WTC11 (cell line): ENCODE measurements around the gene SHANK1. TPM values are rescaled to one million over a fixed set of nuclear protein-coding genes. Genes with fewer than 3 reads are reported as not detected.

ENCODE experiments used
- ATAC-seq: fragments of 200-7000 bp; cut with Tn5 transposase; 2 replicates; pipeline ENCODE4 v1.10.0; 2021; ENCODE audit warnings: mild to moderate bottlenecking, moderate library complexity
- CTCF ChIA-PET: fragments of 300-600 bp; sonication (Branson Sonifier 250); formaldehyde crosslinking; loops from one replicate; lab custom pipeline; 2021; ENCODE audit warnings: antibody characterized with exemption; lab: Charles Lee
- POLR2A ChIA-PET: fragments of 350-600 bp; sonication (Branson Sonifier 250); formaldehyde crosslinking; loops from one replicate; lab custom pipeline; 2021; ENCODE audit warnings: antibody characterized with exemption; lab: Charles Lee
- DNase-seq: peaks from one replicate; pipeline ENCODE4 v3.0.0; 2021; ENCODE audit warnings: low spot score
- H3K27ac Mint-ChIP-seq: 2 replicates; pipeline ENCODE4 v1.8.0; 2021; ENCODE audit warnings: mixed read lengths
- H3K27me3 Mint-ChIP-seq: 2 replicates; pipeline ENCODE4 v1.8.0; 2021; ENCODE audit warnings: low read depth, mild to moderate bottlenecking, moderate library complexity, mixed read lengths
- H3K36me3 Mint-ChIP-seq: 2 replicates; pipeline ENCODE4 v1.8.0; 2021; ENCODE audit warnings: mixed read lengths
- H3K4me1 Mint-ChIP-seq: 2 replicates; pipeline ENCODE4 v1.8.0; 2022; ENCODE audit warnings: mixed read lengths
- H3K4me3 Mint-ChIP-seq: 2 replicates; pipeline ENCODE4 v1.8.0; 2021; ENCODE audit warnings: mild to moderate bottlenecking, moderate library complexity, mixed read lengths
- H3K9me3 Mint-ChIP-seq: 2 replicates; pipeline ENCODE4 v1.8.0; 2021; ENCODE audit warnings: mixed read lengths
- AR ChIP-seq: fragments of 250-450 bp; sonication (Bioruptor Pico); IDR thresholded peaks from 2 replicates; pipeline ENCODE4 v1.9.0; 2021; ENCODE audit warnings: mild to moderate bottlenecking
- ARID4B ChIP-seq: sonication (generic); formaldehyde crosslinking; IDR thresholded peaks from 2 replicates; pipeline ENCODE4 v1.8.0; 2023; ENCODE audit warnings: missing genetic modification reagents, mild to moderate bottlenecking, borderline replicate concordance
- CBFB ChIP-seq: sonication (generic); formaldehyde crosslinking; IDR thresholded peaks from 2 replicates; pipeline ENCODE4 v1.8.1; 2022; ENCODE audit warnings: mild to moderate bottlenecking, low read depth, missing genetic modification reagents
- ESRRA ChIP-seq: sonication (generic); formaldehyde crosslinking; IDR thresholded peaks from 2 replicates; pipeline ENCODE4 v1.8.1; 2022; ENCODE audit warnings: mild to moderate bottlenecking, missing genetic modification reagents, borderline replicate concordance
- FOXP1 ChIP-seq: sonication (generic); formaldehyde crosslinking; IDR thresholded peaks from 2 replicates; pipeline ENCODE4 v1.8.0; 2022; ENCODE audit warnings: missing genetic modification reagents, mild to moderate bottlenecking, moderate library complexity, borderline replicate concordance
- HMGA2 ChIP-seq: fragments of 250-450 bp; sonication (Bioruptor Pico); IDR thresholded peaks from 2 replicates; pipeline ENCODE4 v1.4.0; 2021; ENCODE audit warnings: mild to moderate bottlenecking, moderate library complexity
- KAT7 ChIP-seq: sonication (generic); formaldehyde crosslinking; IDR thresholded peaks from 2 replicates; pipeline ENCODE4 v1.8.1; 2023; ENCODE audit warnings: missing genetic modification reagents, mild to moderate bottlenecking, borderline replicate concordance
- NFE2L1 ChIP-seq: sonication (generic); formaldehyde crosslinking; IDR thresholded peaks from 2 replicates; pipeline ENCODE4 v1.8.1; 2023; ENCODE audit warnings: missing genetic modification reagents
- NFYB ChIP-seq: sonication (generic); formaldehyde crosslinking; conservative IDR thresholded peaks from 2 replicates; pipeline ENCODE4 v1.8.0; 2022; ENCODE audit warnings: low read depth, missing genetic modification reagents
- NR2C2 ChIP-seq: sonication (generic); formaldehyde crosslinking; IDR thresholded peaks from 2 replicates; pipeline ENCODE4 v1.8.0; 2022; ENCODE audit warnings: mild to moderate bottlenecking, missing genetic modification reagents
- PRRX2 ChIP-seq: fragments of 250-450 bp; sonication (Bioruptor Pico); IDR thresholded peaks from 2 replicates; pipeline ENCODE4 v1.8.0; 2021; ENCODE audit warnings: mild to moderate bottlenecking
- STAT6 ChIP-seq: sonication (generic); formaldehyde crosslinking; conservative IDR thresholded peaks from 2 replicates; pipeline ENCODE4 v1.8.1; 2023; ENCODE audit warnings: mild to moderate bottlenecking, low read depth, missing genetic modification reagents, moderate library complexity
- TEAD4 ChIP-seq: sonication (generic); formaldehyde crosslinking; IDR thresholded peaks from 2 replicates; pipeline ENCODE4 v1.8.0; 2022; ENCODE audit warnings: mild to moderate bottlenecking, missing genetic modification reagents
- ZBTB43 ChIP-seq: sonication (generic); formaldehyde crosslinking; IDR thresholded peaks from 2 replicates; pipeline ENCODE4 v1.8.1; 2023; ENCODE audit warnings: mild to moderate bottlenecking, missing genetic modification reagents
- ZNF121 ChIP-seq: sonication (generic); formaldehyde crosslinking; IDR thresholded peaks from 2 replicates; pipeline ENCODE4 v1.8.0; 2023; ENCODE audit warnings: missing genetic modification reagents
- ZNF317 ChIP-seq: sonication (generic); formaldehyde crosslinking; IDR thresholded peaks from 2 replicates; pipeline ENCODE4 v1.8.1; 2023; ENCODE audit warnings: low read depth, mild to moderate bottlenecking, moderate library complexity, missing genetic modification reagents, borderline replicate concordance
- ZNF423 ChIP-seq: fragments of 250-450 bp; sonication (Bioruptor Pico); IDR thresholded peaks from 2 replicates; pipeline ENCODE4 v2.1.2; 2022; ENCODE audit warnings: mild to moderate bottlenecking, moderate library complexity
- total RNA-seq: library from RNA; stranded (reverse); gene quantifications from 3 replicates; pipeline ENCODE4 v1.2.3, GENCODE V29; 2021

The SHANK1 gene
- total RNA-seq, 1 experiment from 2014 or later = 8.7 TPM

GRCh38 chr19:50629194-50629593 lies 90.4 kb downstream of the SHANK1 start:
- POLR2A ChIA-PET = no interaction called here

GRCh38 chr19:50628551-50628950 lies 91.1 kb downstream of the SHANK1 start:
- peaks cover 5% of the 10 kb centered on the region for H3K9me3 Mint-ChIP-seq
- peaks cover 5% of the 10 kb centered on the region for H3K36me3 Mint-ChIP-seq
- ATAC-seq (no peak), DNase-seq (no peak)
- POLR2A ChIA-PET = no interaction called here
- CTCF ChIA-PET = interaction anchor here (0.7 to 2.5 kb wide), 16 partner anchors 10 to 134 kb away, joined by 3 to 14 read pairs (median 4); partner anchors contain the start of genes C19orf81 and CLEC11A
- TF ChIP-seq CBFB (no peak), NFYB (no peak), AR (CRISPR knock-in tag) (no peak), ZNF121 (no peak), NFE2L1 (CRISPR knock-in tag) (no peak), ESRRA (CRISPR knock-in tag) (no peak), ZNF317 (no peak), FOXP1 (no peak), KAT7 (CRISPR knock-in tag) (no peak), HMGA2 (CRISPR knock-in tag) (no peak)
- no peak overlapping the region for H3K27ac Mint-ChIP-seq
- no peak overlapping the region for H3K4me3 Mint-ChIP-seq
- no peaks in the 10 kb centered on the region for H3K4me1 Mint-ChIP-seq
- H3K27me3 Mint-ChIP-seq = peaks cover 7% of the 10 kb centered on the region

More at GRCh38 chr19:50629194-50629593, 90.4 kb downstream of the SHANK1 start:
- H3K27me3 Mint-ChIP-seq = peaks cover 9% of the 10 kb centered on the region
- no peak for DNase-seq
- TF ChIP-seq PRRX2 (CRISPR knock-in tag) (no peak), NR2C2 (no peak), ZNF423 (CRISPR knock-in tag) (no peak)
- TF ChIP-seq, all 79 proteins: peak for 0
- Mint-ChIP-seq H3K36me3 (peaks cover 10% of the 10 kb centered on the region), H3K27ac (no peak overlapping the region), H3K9me3 (peaks cover 11% of the 10 kb centered on the region), H3K4me1 (no peaks in the 10 kb centered on the region), H3K4me3 (no peak overlapping the region)
- CTCF ChIA-PET = interaction anchor here (1.0 to 2.5 kb wide), 4 partner anchors 10 to 95 kb away, joined by 3 to 14 read pairs (median 10); partner anchors contain the start of gene CLEC11A
- no peak for ATAC-seq

- CTCF ChIA-PET = interaction anchor here (0.7 to 2.5 kb wide), 18 partner anchors 11 to 135 kb away, joined by 3 to 14 read pairs (median 4); partner anchors contain the start of genes C19orf81 and CLEC11A
- Mint-ChIP-seq H3K9me3 (peaks cover under 1% of the 10 kb centered on the region), H3K4me1 (no peaks in the 10 kb centered on the region), H3K27me3 (peaks cover 4% of the 10 kb centered on the region), H3K27ac (no peak overlapping the region), H3K36me3 (peaks cover 1% of the 10 kb centered on the region), H3K4me3 (no peak overlapping the region)
- TF ChIP-seq NFYB (no peak), TEAD4 (CRISPR knock-in tag) (no peak), ARID4B (CRISPR knock-in tag) (no peak), KAT7 (CRISPR knock-in tag) (no peak), ZBTB43 (CRISPR knock-in tag) (no peak), STAT6 (CRISPR knock-in tag) (no peak)
- DNase-seq = no peak
- POLR2A ChIA-PET = no interaction called here
- ATAC-seq = no peak; the same call in 1 of the 2 replicates
These were observed 91.5 kb downstream of the SHANK1 start for GRCh38 chr19:50628146-50628545.
